DND-41 (cell line): ENCODE results near the gene MIS18A.

Experiments
- ATAC-seq: fragments of 200-7000 bp; cut with Tn5 transposase; 3 replicates; pipeline ENCODE4 v1.9.1; 2021; ENCODE audit warnings: low read depth; ENCODE audit not compliant: insufficient read depth
- DNase-seq: peaks from one replicate; pipeline ENCODE4 v3.0.0-alpha.2; 2020
- H2AFZ ChIP-seq: 2 replicates; pipeline ENCODE4 v1.6.0; 2012; ENCODE audit warnings: low read depth, low read length
- H3K27ac ChIP-seq: 2 replicates; pipeline ENCODE4 v1.5.1; 2012; ENCODE audit warnings: low read length, inconsistent platforms
- H3K27me3 ChIP-seq: fragments of 200-600 bp; sonication (generic); 2 replicates; pipeline ENCODE4 v1.6.0; 2012; ENCODE audit warnings: low read length, mild to moderate bottlenecking, inconsistent platforms; ENCODE audit not compliant: insufficient read depth, poor library complexity
- H3K36me3 ChIP-seq: 2 replicates; pipeline ENCODE4 v1.5.1; 2012; ENCODE audit warnings: low read length, inconsistent platforms; ENCODE audit not compliant: insufficient read depth
- H3K4me1 ChIP-seq: 2 replicates; pipeline ENCODE4 v1.5.1; 2012; ENCODE audit warnings: mild to moderate bottlenecking, low read length; ENCODE audit not compliant: insufficient read depth
- H3K4me2 ChIP-seq: 2 replicates; pipeline ENCODE4 v1.6.0; 2012; ENCODE audit warnings: mild to moderate bottlenecking, moderate library complexity, low read length, inconsistent platforms; ENCODE audit not compliant: insufficient read depth
- H3K4me3 ChIP-seq, 2 experiments: fragments of 200-600 bp in 1 of 2; shearing (Covaris generic) in 1 of 2; 2 replicates each; pipeline ENCODE4 v1.5.1; 2012 to 2016; ENCODE audit warnings: inconsistent platforms in 2 of 2, low read length in 2 of 2, mild to moderate bottlenecking in 2 of 2, low read depth in 1 of 2, moderate library complexity in 1 of 2
- H3K79me2 ChIP-seq: 2 replicates; pipeline ENCODE4 v1.6.0; 2012; ENCODE audit warnings: low read length, inconsistent platforms; ENCODE audit not compliant: insufficient read depth
- H3K9ac ChIP-seq: 2 replicates; pipeline ENCODE4 v1.6.0; 2012; ENCODE audit warnings: low read depth, mild to moderate bottlenecking, inconsistent platforms, low read length, moderate library complexity
- H3K9me3 ChIP-seq: 2 replicates; pipeline ENCODE4 v1.5.1; 2012; ENCODE audit warnings: low read length, moderate library complexity, mild to moderate bottlenecking, inconsistent platforms; ENCODE audit not compliant: insufficient read depth, severe bottlenecking
- H4K20me1 ChIP-seq: 2 replicates; pipeline ENCODE4 v1.6.0; 2012; ENCODE audit warnings: low read length; ENCODE audit not compliant: insufficient read depth
- CTCF ChIP-seq: IDR thresholded peaks from 2 replicates; pipeline ENCODE4 v1.5.1; 2012; ENCODE audit warnings: borderline replicate concordance, low read length, moderate library complexity, mild to moderate bottlenecking; ENCODE audit not compliant: poor library complexity, severe bottlenecking; ENCODE audit errors: extremely low read depth
- EZH2 ChIP-seq: IDR thresholded peaks from 3 replicates; pipeline ENCODE4 v1.6.1; 2012; ENCODE audit warnings: borderline replicate concordance, low read depth, mild to moderate bottlenecking, moderate library complexity, low read length, inconsistent platforms; ENCODE audit not compliant: severe bottlenecking

The MIS18A gene

DNA sequence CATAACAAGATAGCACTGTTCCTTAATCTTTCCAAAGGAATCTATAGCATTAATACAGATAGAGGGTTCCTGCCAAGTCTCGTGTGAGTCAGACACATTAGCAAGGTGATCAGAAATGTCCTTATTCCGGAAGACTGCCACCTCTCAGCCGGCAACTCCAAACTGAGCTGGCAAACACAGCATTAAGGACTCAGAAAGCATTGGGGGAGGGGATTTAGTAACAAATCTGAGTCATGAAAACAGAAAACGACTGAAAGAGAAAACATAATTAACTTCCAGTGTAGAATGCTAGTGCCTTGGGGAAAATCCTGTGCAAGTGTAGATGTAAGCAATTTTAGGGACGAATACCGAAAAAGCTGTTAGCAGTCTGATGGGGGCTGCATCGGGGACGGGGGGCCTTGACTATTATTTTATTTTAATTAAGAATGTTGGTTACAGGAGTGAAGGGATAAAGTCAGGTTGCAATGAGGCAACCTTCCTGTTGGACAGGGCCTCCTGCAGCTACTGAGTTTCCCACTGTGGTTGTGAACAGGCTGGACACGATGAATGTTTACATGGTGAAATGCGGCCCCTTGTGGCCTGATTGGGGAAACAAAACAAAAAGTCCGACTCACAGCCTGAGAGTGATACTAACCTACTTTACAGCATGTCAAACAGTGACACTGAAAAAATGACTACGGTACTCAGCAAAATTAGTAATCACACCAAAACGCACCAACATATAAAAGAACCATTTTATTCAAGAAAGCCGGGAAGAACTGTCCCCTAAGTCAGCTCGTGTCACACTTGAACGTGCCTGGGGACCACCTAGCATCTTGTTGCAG lies 20.7 kb downstream of the MIS18A start:
- H3K4me1 ChIP-seq = no peaks in the 10 kb centered on the region
- no peaks in the 10 kb centered on the region for H3K27me3 ChIP-seq
- no peak overlapping the region for H3K4me2 ChIP-seq
- no peaks in the 10 kb centered on the region for H4K20me1 ChIP-seq
- H3K36me3 ChIP-seq = no peaks in the 10 kb centered on the region
- H3K4me3 ChIP-seq = no peak overlapping the region
- no peak overlapping the region for H3K9ac ChIP-seq
- H2AFZ ChIP-seq = no peak overlapping the region
- ATAC-seq (peak; percentile 68), DNase-seq (peak; percentile 38)
- no peak overlapping the region for H3K27ac ChIP-seq
- H3K9me3 ChIP-seq = no peaks in the 10 kb centered on the region
- H3K79me2 ChIP-seq = no peaks in the 10 kb centered on the region
- TF ChIP-seq EZH2 (no peak), CTCF (peak; percentile 65)

DNA sequence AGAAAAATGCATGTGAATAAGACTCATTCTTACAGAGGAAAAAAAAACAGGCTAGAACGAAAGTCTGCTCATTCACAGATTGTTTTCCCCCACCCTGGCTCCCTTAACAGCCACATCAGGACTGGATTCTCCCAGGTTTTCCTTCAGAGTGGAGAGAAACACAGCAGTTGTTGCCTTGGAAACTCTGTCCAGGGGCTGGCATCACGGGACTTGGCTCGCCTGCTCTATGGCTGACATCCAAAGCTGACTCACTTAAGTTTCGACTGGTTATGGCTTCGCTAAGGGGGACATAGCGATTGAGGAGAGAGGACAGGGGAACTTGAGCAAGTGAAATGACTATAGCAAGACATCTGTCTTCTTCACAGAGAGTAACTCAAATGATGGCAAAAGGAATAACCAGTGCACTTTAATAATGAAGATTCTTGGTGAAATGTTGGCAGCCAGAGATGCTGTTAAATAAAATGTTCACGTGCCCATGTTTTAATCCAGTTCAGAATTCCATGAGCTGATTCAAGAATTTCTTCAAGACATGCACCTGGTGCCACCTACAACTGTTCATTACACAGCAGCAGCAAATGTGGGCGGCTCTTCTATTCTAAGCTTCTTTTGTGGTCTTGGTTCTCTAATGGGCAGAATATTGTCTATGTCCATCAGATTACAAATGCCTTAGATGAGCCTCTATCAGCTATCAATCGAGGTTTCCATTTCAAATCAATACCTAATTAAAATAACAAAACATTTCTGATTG lies 21.8 kb downstream of the MIS18A start:
- no peaks in the 10 kb centered on the region for H3K36me3 ChIP-seq
- ATAC-seq (no peak), DNase-seq (no peak)
- H3K79me2 ChIP-seq = no peaks in the 10 kb centered on the region
- H3K9ac ChIP-seq = no peak overlapping the region
- H3K27ac ChIP-seq = no peak overlapping the region
- H3K4me2 ChIP-seq = no peak overlapping the region
- H3K27me3 ChIP-seq = no peaks in the 10 kb centered on the region
- TF ChIP-seq CTCF = no peak
- TF ChIP-seq EZH2 = no peak
- no peak overlapping the region for H3K4me3 ChIP-seq
- H2AFZ ChIP-seq = no peak overlapping the region
- no peaks in the 10 kb centered on the region for H3K9me3 ChIP-seq
- H3K4me1 ChIP-seq = no peaks in the 10 kb centered on the region
- H4K20me1 ChIP-seq = no peaks in the 10 kb centered on the region

DNA sequence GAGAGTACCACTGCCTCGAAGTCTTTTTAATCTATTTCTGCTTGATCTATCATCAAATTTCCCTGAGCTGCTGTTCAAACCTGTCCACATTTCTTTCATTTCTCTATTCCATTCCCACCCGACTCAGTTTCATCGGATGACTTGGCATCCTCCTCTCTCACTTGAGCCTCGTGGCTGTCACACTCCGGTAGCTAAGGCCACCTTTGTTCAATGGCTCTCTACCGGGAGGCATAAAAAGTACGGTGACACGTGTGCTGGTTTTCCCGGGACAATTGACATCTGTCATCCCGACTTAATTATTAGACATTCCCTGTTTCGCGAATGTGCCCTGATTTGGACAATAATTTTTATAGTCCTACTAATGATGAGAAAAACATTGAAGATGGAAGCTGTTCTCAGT lies 22.6 kb downstream of the MIS18A start:
- ATAC-seq = no peak
- H3K36me3 ChIP-seq = no peaks in the 10 kb centered on the region
- no peak overlapping the region for H2AFZ ChIP-seq
- H3K9me3 ChIP-seq = no peaks in the 10 kb centered on the region
- no peak overlapping the region for H3K9ac ChIP-seq
- no peak overlapping the region for H3K27ac ChIP-seq
- no peaks in the 10 kb centered on the region for H4K20me1 ChIP-seq
- TF ChIP-seq CTCF (no peak), EZH2 (no peak)
- no peak overlapping the region for H3K4me3 ChIP-seq
- H3K27me3 ChIP-seq = no peaks in the 10 kb centered on the region
- no peaks in the 10 kb centered on the region for H3K79me2 ChIP-seq
- DNase-seq = no peak
- no peak overlapping the region for H3K4me2 ChIP-seq
- H3K4me1 ChIP-seq = no peaks in the 10 kb centered on the region
